GM13976 (cell line): ENCODE results near the gene IL17F.

Source experiments
- DNase-seq: peaks from one replicate; pipeline ENCODE4 v3.0.0; 2012; ENCODE audit warnings: low spot score
- CTCF ChIP-seq: IDR thresholded peaks from 2 replicates; pipeline ENCODE4 v1.5.1; 2012; ENCODE audit warnings: borderline replicate concordance, mild to moderate bottlenecking; ENCODE audit not compliant: insufficient read depth; ENCODE audit errors: extremely low read depth, missing control alignments, control extremely low read depth
- in situ Hi-C: fragments of 300-500 bp; cut with MboI; formaldehyde crosslinking; loops from one replicate; pipeline ENCODE4 v1.12.0; 2022; ENCODE audit warnings: low sequenced_read_pairs, mixed read lengths, inconsistent platforms; ENCODE audit not compliant: unreplicated experiment

The IL17F gene

GRCh38 chr6:52244400-52244799 is at the start of gene IL17F:
IL17F (minus strand) TSS chr6:52244500; CDS start chr6:52244429, 71 bp downstream.
- in situ Hi-C loops = no loop called here
- no peak for DNase-seq
- TF ChIP-seq CTCF = no peak

- TF ChIP-seq CTCF = no peak
- in situ Hi-C loops = loop anchor here (5.0 kb wide), 1 partner anchor 104 kb away; no protein-coding TSS in a partner anchor
- DNase-seq = no peak
These were observed 48.8 kb upstream of the IL17F start for GRCh38 chr6:52293067-52293466.

GRCh38 chr6:52288841-52289240 is 44.5 kb upstream of the IL17F start:
- no peak for DNase-seq
- no peak for TF ChIP-seq CTCF
- in situ Hi-C loops = loop anchor here (10.0 kb wide), 1 partner anchor 376 kb away; no protein-coding TSS in a partner anchor

- DNase-seq = no peak
- no peak for TF ChIP-seq CTCF
- in situ Hi-C loops = loop anchor here (10.0 kb wide), 1 partner anchor 377 kb away; no protein-coding TSS in a partner anchor
These were observed 43.9 kb upstream of the IL17F start for GRCh38 chr6:52288216-52288615.

- TF ChIP-seq CTCF = peak; percentile 69
- peak; percentile 41 for DNase-seq
- in situ Hi-C loops = loop anchor here (10.0 kb wide), 1 partner anchor 378 kb away; no protein-coding TSS in a partner anchor
These were observed 42.6 kb upstream of the IL17F start for GRCh38 chr6:52286798-52287432.

- in situ Hi-C loops = loop anchor here (10.0 kb wide), 1 partner anchor 379 kb away; no protein-coding TSS in a partner anchor
- DNase-seq = no peak
- TF ChIP-seq CTCF = no peak
These were observed 41.1 kb upstream of the IL17F start for GRCh38 chr6:52285177-52286068.
